ENCODE measurements around the gene FAM174A.
A peak's percentile ranks its signal among the peaks of the same experiment; 100 is the strongest.

FAM174A gene

DNA sequence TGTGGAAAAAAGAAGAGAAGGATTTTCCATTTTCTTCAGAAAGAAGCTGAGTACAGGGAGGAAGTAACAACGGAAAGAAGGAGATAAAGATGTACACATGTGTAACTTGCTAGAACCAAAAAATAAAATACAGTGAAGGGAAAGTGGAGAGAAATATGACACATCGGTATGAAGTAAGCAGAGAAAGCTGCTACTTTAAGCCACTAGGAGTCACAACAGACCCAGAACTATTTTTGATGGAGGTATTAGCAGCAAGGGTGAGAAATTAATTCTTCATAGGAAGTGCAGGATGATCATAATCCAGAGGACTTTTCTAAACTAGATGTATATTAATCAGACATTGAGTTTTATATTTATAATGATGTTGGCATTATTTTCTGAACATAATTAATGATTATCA lies 88.5 kb downstream of the FAM174A start:
- peak; percentile 49 for DNase-seq (ENCODE audit: low read depth, low spot score)
- no peak overlapping the region for H3K4me3 ChIP-seq (ENCODE audit: low read depth, low read length)
- in situ Hi-C loops (cut with HindIII; ENCODE audit: low sequenced_read_pairs): no loop called here
- TF ChIP-seq, protein P1, sequence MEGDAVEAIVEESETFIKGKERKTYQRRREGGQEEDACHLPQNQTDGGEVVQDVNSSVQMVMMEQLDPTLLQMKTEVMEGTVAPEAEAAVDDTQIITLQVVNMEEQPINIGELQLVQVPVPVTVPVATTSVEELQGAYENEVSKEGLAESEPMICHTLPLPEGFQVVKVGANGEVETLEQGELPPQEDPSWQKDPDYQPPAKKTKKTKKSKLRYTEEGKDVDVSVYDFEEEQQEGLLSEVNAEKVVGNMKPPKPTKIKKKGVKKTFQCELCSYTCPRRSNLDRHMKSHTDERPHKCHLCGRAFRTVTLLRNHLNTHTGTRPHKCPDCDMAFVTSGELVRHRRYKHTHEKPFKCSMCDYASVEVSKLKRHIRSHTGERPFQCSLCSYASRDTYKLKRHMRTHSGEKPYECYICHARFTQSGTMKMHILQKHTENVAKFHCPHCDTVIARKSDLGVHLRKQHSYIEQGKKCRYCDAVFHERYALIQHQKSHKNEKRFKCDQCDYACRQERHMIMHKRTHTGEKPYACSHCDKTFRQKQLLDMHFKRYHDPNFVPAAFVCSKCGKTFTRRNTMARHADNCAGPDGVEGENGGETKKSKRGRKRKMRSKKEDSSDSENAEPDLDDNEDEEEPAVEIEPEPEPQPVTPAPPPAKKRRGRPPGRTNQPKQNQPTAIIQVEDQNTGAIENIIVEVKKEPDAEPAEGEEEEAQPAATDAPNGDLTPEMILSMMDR (IDR thresholded peaks at IDR 0.05; ENCODE audit: low read depth, low read length): peak; percentile 72

- TF ChIP-seq, protein P1 (IDR thresholded peaks at IDR 0.05; ENCODE audit: low read depth, low read length): no peak
- in situ Hi-C loops (cut with HindIII; ENCODE audit: low sequenced_read_pairs): no loop called here
Observed at GRCh38 chr5:100634937-100635534, 99.9 kb downstream of the FAM174A start.

More at GRCh38 chr5:100634937-100635534, 99.9 kb downstream of the FAM174A start:
- no peak overlapping the region for H3K4me3 ChIP-seq (ENCODE audit: low read depth, low read length)
- no peak for DNase-seq (ENCODE audit: low read depth, low spot score)

All from astrocyte of the spinal cord (primary cell).